Thyroid gland (tissue), 4 donors: ENCODE data around the gene FAAP100. TPM values are rescaled to one million over a fixed set of nuclear protein-coding genes. Genes with fewer than 3 reads are reported as not detected.

Source experiments
- DNase-seq, 2 donors: peaks; one replicate each; pipeline ENCODE4 v3.0.0-alpha.2; 2019
- H3K27ac ChIP-seq, 3 donors: fragments of 200-600 bp; sonication (generic); 1 replicate in 2 of 3; 2 replicates in 1 of 3; pipeline ENCODE4 v1.5.1; 2016 to 2019; ENCODE audit warnings: mild to moderate bottlenecking in 1 of 3, moderate library complexity in 1 of 3
- H3K27me3 ChIP-seq: fragments of 200-600 bp; sonication (generic); one replicate; pipeline ENCODE4 v1.5.1; 2019
- H3K36me3 ChIP-seq, 2 donors: fragments of 200-600 bp; sonication (generic); one replicate each; pipeline ENCODE4 v1.5.1; 2016 to 2019
- H3K4me1 ChIP-seq, 2 donors: fragments of 200-600 bp; sonication (generic); one replicate each; pipeline ENCODE4 v1.5.1; 2017 to 2019
- H3K4me3 ChIP-seq, 3 donors: fragments of 200-600 bp; sonication (generic); replicated peaks in 1 of 3; 1 replicate in 2 of 3; 2 replicates in 1 of 3; pipeline ENCODE4 v1.5.1; 2016; ENCODE audit warnings: mild to moderate bottlenecking in 1 of 3
- H3K9me3 ChIP-seq: fragments of 200-600 bp; sonication (generic); one replicate; pipeline ENCODE4 v1.5.1; 2017
- CTCF ChIP-seq, 6 experiments: fragments of 200-600 bp in 3 of 6; fragments of 450-650 bp in 3 of 6; sonication (generic) in 3 of 6; IDR thresholded peaks; one replicate each; pipeline ENCODE4 v1.5.1; 2016 to 2019; ENCODE audit warnings: antibody characterized with exemption in 6 of 6, mild to moderate bottlenecking in 2 of 6, inconsistent platforms in 1 of 6, moderate library complexity in 1 of 6
- POLR2A ChIP-seq, 2 donors: fragments of 450-650 bp; IDR thresholded peaks; one replicate each; pipeline ENCODE4 v1.6.1; 2017; ENCODE audit warnings: antibody characterized with exemption in 2 of 2, mild to moderate bottlenecking in 2 of 2, moderate library complexity in 1 of 2
- WGBS, 2 donors: methylation state at CpG; one replicate each; pipeline ENCODE4 v1.1.5; 2017; 5-methylcytosine and 5-hydroxymethylcytosine counted together
- intact Hi-C: fragments of 100-400 bp; cut with DNase I; formaldehyde crosslinking; loops from one replicate; pipeline ENCODE4 v1.15.1; 2023
- total RNA-seq, 4 donors: library from RNA; depleted of rRNA; stranded (reverse); fragments of >200 nt; gene quantifications; one replicate each; pipeline ENCODE4 v1.2.3, GENCODE V29; 2016

The FAAP100 gene
- total RNA-seq, 4 donors from 2014 or later = 24.1 to 35.2 (median 31.0) TPM

GRCh38 chr17:81583589-81584342, 31.6 kb upstream of the FAAP100 start:
- Histone ChIP-seq H3K27me3 (no peaks in the 10 kb centered on the region), H3K4me1 (peaks cover 0 to 5% of the 10 kb centered on the region in 2 donors), H3K9me3 (no peaks in the 10 kb centered on the region), H3K36me3 (peaks cover 39 to 41% of the 10 kb centered on the region in 2 donors), H3K4me3 (no peak overlapping the region), H3K27ac (no peak overlapping the region)
- DNase-seq = no peak
- intact Hi-C loops = no loop called here
- TF ChIP-seq POLR2A (IDR thresholded peaks at IDR 0.05) (no peak), CTCF (IDR thresholded peaks at IDR 0.05) (no peak)
- WGBS, 2 donors = 90 to 92% methylated on average over 6 of the region's 6 CpGs

- H3K36me3 ChIP-seq = peaks cover 29 to 32% of the 10 kb centered on the region in 2 donors
- H3K9me3 ChIP-seq = no peaks in the 10 kb centered on the region
- DNase-seq = no peak
- H3K4me3 ChIP-seq = no peak overlapping the region
- H3K27me3 ChIP-seq = no peaks in the 10 kb centered on the region
- no peak overlapping the region for H3K27ac ChIP-seq
- H3K4me1 ChIP-seq = peaks cover 0 to 9% of the 10 kb centered on the region in 2 donors
- WGBS, 2 donors = 89 to 94% methylated on average over 9 to 12 of the region's 12 CpGs
- intact Hi-C loops = no loop called here
- TF ChIP-seq CTCF (IDR thresholded peaks at IDR 0.05) = no peak
- TF ChIP-seq POLR2A (IDR thresholded peaks at IDR 0.05) = no peak
Observed at GRCh38 chr17:81582749-81583148, 30.6 kb upstream of the FAAP100 start.

GRCh38 chr17:81582341-81582740, 30.2 kb upstream of the FAAP100 start:
- H3K36me3 ChIP-seq = peaks cover 26 to 32% of the 10 kb centered on the region in 2 donors
- TF ChIP-seq POLR2A (IDR thresholded peaks at IDR 0.05) (no peak), CTCF (IDR thresholded peaks at IDR 0.05) (no peak)
- H3K27ac ChIP-seq = no peak overlapping the region
- no peaks in the 10 kb centered on the region for H3K9me3 ChIP-seq
- 93 to 98% methylated on average over 5 of the region's 5 CpGs for WGBS, 2 donors
- DNase-seq = no peak
- no peaks in the 10 kb centered on the region for H3K27me3 ChIP-seq
- H3K4me1 ChIP-seq = peaks cover 1 to 13% of the 10 kb centered on the region in 2 donors
- intact Hi-C loops = no loop called here
- H3K4me3 ChIP-seq = no peak overlapping the region

GRCh38 chr17:81581758-81582157, 29.6 kb upstream of the FAAP100 start:
- Histone ChIP-seq H3K27ac (no peak overlapping the region), H3K4me3 (no peak overlapping the region), H3K4me1 (peaks cover 7 to 19% of the 10 kb centered on the region in 2 donors), H3K27me3 (no peaks in the 10 kb centered on the region), H3K9me3 (no peaks in the 10 kb centered on the region), H3K36me3 (peaks cover 26 to 27% of the 10 kb centered on the region in 2 donors)
- no peak for DNase-seq
- TF ChIP-seq POLR2A (IDR thresholded peaks at IDR 0.05) (no peak), CTCF (IDR thresholded peaks at IDR 0.05) (no peak)
- WGBS, 2 donors = 90 to 93% methylated on average over 8 of the region's 8 CpGs
- intact Hi-C loops = no loop called here

GRCh38 chr17:81580481-81580880, 28.3 kb upstream of the FAAP100 start:
- Histone ChIP-seq H3K4me1 (peaks cover 20 to 32% of the 10 kb centered on the region in 2 donors), H3K4me3 (no peak overlapping the region), H3K36me3 (peaks cover 15 to 20% of the 10 kb centered on the region in 2 donors), H3K27ac (no peak overlapping the region), H3K9me3 (no peaks in the 10 kb centered on the region), H3K27me3 (no peaks in the 10 kb centered on the region)
- intact Hi-C loops = no loop called here
- WGBS, 2 donors = 71 to 76% methylated on average over 6 of the region's 6 CpGs
- TF ChIP-seq CTCF (IDR thresholded peaks at IDR 0.05) = no peak
- no peak for TF ChIP-seq POLR2A (IDR thresholded peaks at IDR 0.05)
- DNase-seq = no peak
